K562 (cell line): ENCODE data around the gene ISYNA1. TPM values are rescaled to one million over a fixed set of nuclear protein-coding genes. Genes with fewer than 3 reads are reported as not detected.
A peak's percentile ranks its signal among the peaks of the same experiment; 100 is the strongest.

Source experiments
- CCNT2 ChIP-seq: IDR thresholded peaks from 2 replicates; pipeline ENCODE4 v1.6.1; 2011; ENCODE audit warnings: borderline replicate concordance, low read depth, mild to moderate bottlenecking, moderate library complexity, mixed read lengths, low read length; ENCODE audit not compliant: insufficient read length; ENCODE audit errors: extremely low read depth
- JUND ChIP-seq, 2 experiments: IDR thresholded peaks; 2 replicates in 1 of 2; 3 replicates in 1 of 2; pipeline ENCODE4 v1.6.1; 2011; ENCODE audit warnings: borderline replicate concordance in 2 of 2, low read depth in 2 of 2, low read length in 2 of 2, improper control_type of control experiment in 1 of 2, missing biosample characterization in 1 of 2, missing genetic modification characterization in 1 of 2, missing genetic modification reagents in 1 of 2
- KLF16 ChIP-seq: IDR thresholded peaks from 2 replicates; pipeline ENCODE4 v1.6.1; 2016; ENCODE audit warnings: antibody characterized with exemption
- MAX ChIP-seq: sonication (generic); formaldehyde crosslinking; IDR thresholded peaks from 2 replicates; pipeline ENCODE4 v1.9.0; 2022; ENCODE audit warnings: mild to moderate bottlenecking, missing genetic modification reagents
- MNT ChIP-seq, 2 experiments: fragments of 450-650 bp; conservative IDR thresholded peaks; 2 replicates each; pipeline ENCODE4 v1.6.1; 2017; ENCODE audit warnings: mild to moderate bottlenecking in 2 of 2, moderate library complexity in 2 of 2
- NFIC ChIP-seq: fragments of 450-650 bp; IDR thresholded peaks from 2 replicates; pipeline ENCODE4 v1.6.1; 2017; ENCODE audit warnings: mild to moderate bottlenecking, inconsistent platforms
- NR2C2 ChIP-seq, 2 experiments: fragments of 200-800 bp in 1 of 2; sonication (Bioruptor generic) in 1 of 2; sonication (generic) in 1 of 2; formaldehyde crosslinking in 1 of 2; IDR thresholded peaks; 2 replicates each; pipeline versions ENCODE4 v1.6.1 to v1.8.0; 2016 to 2022; ENCODE audit warnings: mild to moderate bottlenecking in 1 of 2, missing compliant biosample characterization in 1 of 2, missing genetic modification characterization in 1 of 2, missing genetic modification reagents in 1 of 2
- PHF8 ChIP-seq: fragments of 200-600 bp; sonication (generic); IDR thresholded peaks from 2 replicates; pipeline ENCODE4 v1.6.1; 2012; ENCODE audit warnings: mixed run types, mild to moderate bottlenecking, inconsistent platforms, low read length, moderate library complexity, borderline replicate concordance
- POLR2AphosphoS5 ChIP-seq: IDR thresholded peaks from 2 replicates; pipeline ENCODE4 v1.6.1; 2011; ENCODE audit warnings: mild to moderate bottlenecking, low read depth, low read length, moderate library complexity; ENCODE audit not compliant: control insufficient read depth, insufficient read depth
- RB1 ChIP-seq: fragments of 450-650 bp; IDR thresholded peaks from 2 replicates; pipeline ENCODE4 v1.6.1; 2017; ENCODE audit warnings: low read depth, mild to moderate bottlenecking
- SRSF7 ChIP-seq: fragments of 200-400 bp; formaldehyde crosslinking; optimal IDR thresholded peaks from 2 replicates; pipeline ENCODE3; 2017; ENCODE audit warnings: mild to moderate bottlenecking, low read depth, low read length
- THAP12 ChIP-seq: fragments of 250-450 bp; sonication (Bioruptor Pico); IDR thresholded peaks from 2 replicates; pipeline ENCODE4 v1.9.0; 2021; ENCODE audit warnings: mild to moderate bottlenecking, inconsistent platforms
- VEZF1 ChIP-seq: fragments of 200-800 bp; sonication (Bioruptor generic); IDR thresholded peaks from 2 replicates; pipeline ENCODE4 v1.6.1; 2017; ENCODE audit warnings: missing genetic modification characterization, missing compliant biosample characterization
- ZNF592 ChIP-seq: fragments of 450-650 bp; IDR thresholded peaks from 2 replicates; pipeline ENCODE4 v1.6.1; 2017; ENCODE audit warnings: antibody characterized with exemption, mild to moderate bottlenecking
- polyA plus RNA-seq, 8 experiments: library from polyadenylated mRNA; depleted of rRNA in 4 of 8; stranded (reverse) in 5 of 8; unstranded in 3 of 8; fragments of >200 nt; fragmentation: Nextera tagmentation in 2 of 8; fragmentation: Illumina TruSeq in 1 of 8; extraction: Ambion mirVana in 2 of 8; extraction: Trizol in 1 of 8; gene quantifications; 2 replicates each; pipeline versions ENCODE4 v1.2.1 to v1.2.3, GENCODE V29; 2011 to 2014; ENCODE audit warnings: inconsistent platforms in 1 of 8, missing spikeins in 1 of 8
- total RNA-seq, 7 experiments: library from RNA; depleted of rRNA in 6 of 7; stranded (reverse); fragments of >200 nt in 6 of 7; fragmentation: Illumina TruSeq in 2 of 7; extraction: Trizol in 2 of 7; gene quantifications; 2 replicates each; pipeline versions ENCODE4 v1.2.1 to v1.2.3, GENCODE V29; 2011 to 2021; ENCODE audit warnings: low replicate concordance in 1 of 7

Gene ISYNA1
- total and polyA plus RNA-seq, 9 of the 15 experiments (the other 6 are each of a cell fraction or from before 2014, with no cell fraction given): 21.8 to 460 (median 93.2) TPM

- TF ChIP-seq RB1: peak; percentile 26; the same call in 1 of the 2 replicates
- TF ChIP-seq ZNF592: peak; percentile 29; the same call in 1 of the 2 replicates
- no peak for TF ChIP-seq KLF16
- TF ChIP-seq NFIC: peak; percentile 72
- peak; percentile 21; the same call in 1 of the 2 replicates for TF ChIP-seq PHF8
- TF ChIP-seq MNT (conservative IDR thresholded peaks at IDR 0.05): peak; percentile 98
- TF ChIP-seq JUND (IDR thresholded peaks at IDR 0.05; ENCODE audit: borderline replicate concordance, low read depth, low read length): 0 out of 2 replicates have a peak, but pooled peaks have one; percentile 27
- no peak for TF ChIP-seq JUND (tag; IDR thresholded peaks at IDR 0.05; ENCODE audit: borderline replicate concordance, low read depth, low read length)
- no peak for TF ChIP-seq THAP12 (CRISPR knock-in tag)
- TF ChIP-seq VEZF1: peak; percentile 88
- peak; percentile 86 for TF ChIP-seq MAX (CRISPR knock-in tag)
- TF ChIP-seq POLR2AphosphoS5: 0 out of 2 replicates have a peak, but pooled peaks have one; percentile 26
- TF ChIP-seq CCNT2: peak; percentile 14
- TF ChIP-seq NR2C2 (CRISPR knock-in tag; IDR thresholded peaks at IDR 0.05): no peak
- peak; percentile 79 for TF ChIP-seq NR2C2 (tag; IDR thresholded peaks at IDR 0.05)
- TF ChIP-seq SRSF7: no peak
Measured at GRCh38 chr19:18436671-18437490, 1.1 kb downstream of the ISYNA1 start (continued).
